HG02970 (cell line): Measurements from ENCODE around the gene CAMTA1.

Experiments used
- ATAC-seq: cut with Tn5 transposase; IDR thresholded peaks from one replicate; pipeline ENCODE4 v1.9.1; 2021; ENCODE audit warnings: mild to moderate bottlenecking, moderate library complexity, moderate number of reproducible peaks; ENCODE audit not compliant: unreplicated experiment, low FRiP score

Gene CAMTA1

DNA sequence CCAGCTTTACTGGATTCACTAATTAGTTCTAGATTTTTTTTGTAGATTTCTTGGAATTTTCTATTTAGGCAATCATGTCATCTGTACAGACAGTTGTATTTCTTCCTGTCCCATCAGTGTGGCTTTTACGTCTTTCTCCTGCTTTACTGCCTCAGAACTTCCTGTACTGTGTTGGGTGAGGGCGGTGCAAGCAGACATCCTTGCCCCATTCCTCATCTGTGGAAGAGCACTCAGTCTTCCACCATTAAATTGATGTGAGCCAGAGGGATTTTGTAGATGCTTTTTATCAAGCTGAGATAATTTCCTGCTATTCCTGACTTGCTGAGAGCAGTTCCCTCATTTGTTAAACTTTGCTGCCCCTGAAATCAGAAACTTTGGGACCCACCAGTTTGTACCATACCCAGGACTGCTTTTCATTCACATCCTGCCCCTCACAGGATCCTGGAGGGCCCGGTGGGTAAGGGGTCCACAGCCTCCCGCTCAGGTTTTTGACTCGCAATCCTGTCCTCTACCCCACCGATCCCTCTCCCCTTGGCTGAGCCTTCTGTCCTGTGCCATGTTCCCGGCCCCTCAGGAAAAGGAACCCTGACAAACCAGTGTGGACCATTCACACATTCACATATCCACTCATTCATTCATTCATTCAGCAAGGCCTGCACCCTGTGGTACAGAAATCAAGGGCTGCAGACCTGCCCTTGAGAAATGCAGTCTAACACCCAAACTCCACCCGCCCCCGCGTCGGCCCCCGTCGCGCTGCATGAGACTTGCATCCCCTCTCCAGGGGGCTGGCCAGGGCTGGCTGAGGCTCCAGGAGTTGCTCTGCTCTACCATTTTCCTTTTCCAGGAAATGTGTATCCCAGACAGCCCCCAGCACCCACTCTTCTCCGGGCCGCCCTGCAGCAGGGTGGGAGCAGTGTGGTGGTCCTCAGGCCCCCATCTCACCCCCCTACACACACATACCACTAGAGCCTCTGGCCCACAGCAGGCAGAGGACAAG, 739.4 kb downstream of the CAMTA1 start:
- ATAC-seq = no peak

DNA sequence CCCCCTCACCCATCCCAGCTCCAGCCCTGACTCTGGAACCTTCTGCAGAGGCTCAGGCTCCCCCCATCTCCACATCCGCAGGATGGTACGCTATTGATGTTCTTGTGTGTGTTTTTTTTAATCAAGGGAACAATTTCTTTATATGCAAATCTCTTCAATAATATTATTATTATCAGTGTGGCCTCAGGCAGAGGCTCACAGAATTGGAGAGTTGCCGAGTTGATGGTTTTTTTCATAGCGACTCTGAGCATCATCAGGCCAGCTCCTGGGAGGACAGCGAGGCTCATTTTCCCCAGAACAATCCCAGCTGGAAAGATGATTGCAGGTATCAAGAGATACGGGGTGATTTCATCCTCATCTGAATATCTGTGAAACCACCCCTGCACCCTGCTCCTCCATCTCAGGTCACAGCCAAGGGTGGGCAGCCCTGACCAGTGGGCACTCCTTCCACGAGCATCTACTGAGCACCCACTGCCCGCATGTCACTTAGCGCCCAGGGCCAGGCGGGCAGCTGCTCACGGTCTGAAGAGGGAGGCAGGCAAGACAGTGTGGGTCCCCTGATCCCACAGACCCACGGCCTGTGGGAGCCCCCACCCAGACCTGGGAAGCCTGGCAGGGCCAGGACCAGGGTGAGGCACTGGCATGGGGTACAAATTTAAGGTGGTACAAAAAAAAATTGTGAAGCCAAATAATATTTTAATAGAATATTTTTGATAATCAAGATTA, 740.2 kb downstream of the CAMTA1 start:
- no peak for ATAC-seq

DNA sequence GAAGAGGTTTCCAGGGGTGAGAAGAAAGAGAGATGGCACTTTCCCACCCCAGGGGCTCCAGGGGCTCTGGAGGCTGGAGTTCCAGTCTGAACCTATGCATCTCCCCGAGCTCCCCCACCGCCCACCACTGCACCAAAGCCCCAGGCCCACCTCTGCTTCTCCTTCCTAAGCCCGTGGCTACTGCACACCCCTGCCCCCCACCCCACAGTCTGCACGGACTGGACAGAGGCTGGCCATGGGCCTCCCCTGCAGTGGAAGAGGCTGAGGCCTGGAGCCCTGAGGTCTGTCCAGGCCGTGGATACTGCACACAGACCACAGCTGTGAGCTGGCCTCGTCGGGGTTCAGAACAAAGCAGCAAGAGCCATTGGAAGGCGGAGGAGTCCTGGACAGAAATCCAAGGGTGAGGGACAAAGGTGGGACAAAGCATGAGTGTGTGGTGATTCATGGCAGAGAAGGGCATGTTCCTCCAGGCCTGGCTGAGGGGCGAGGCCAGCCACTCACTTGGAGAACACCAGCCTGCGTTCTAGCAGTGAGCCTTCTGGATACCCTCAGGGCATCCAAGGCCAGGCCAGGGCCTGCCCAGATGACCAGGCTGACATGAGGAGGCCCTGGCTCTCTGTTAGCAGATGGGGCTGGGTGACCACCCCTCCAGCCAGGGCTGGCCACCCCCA, 741.1 kb downstream of the CAMTA1 start:
- no peak for ATAC-seq

DNA sequence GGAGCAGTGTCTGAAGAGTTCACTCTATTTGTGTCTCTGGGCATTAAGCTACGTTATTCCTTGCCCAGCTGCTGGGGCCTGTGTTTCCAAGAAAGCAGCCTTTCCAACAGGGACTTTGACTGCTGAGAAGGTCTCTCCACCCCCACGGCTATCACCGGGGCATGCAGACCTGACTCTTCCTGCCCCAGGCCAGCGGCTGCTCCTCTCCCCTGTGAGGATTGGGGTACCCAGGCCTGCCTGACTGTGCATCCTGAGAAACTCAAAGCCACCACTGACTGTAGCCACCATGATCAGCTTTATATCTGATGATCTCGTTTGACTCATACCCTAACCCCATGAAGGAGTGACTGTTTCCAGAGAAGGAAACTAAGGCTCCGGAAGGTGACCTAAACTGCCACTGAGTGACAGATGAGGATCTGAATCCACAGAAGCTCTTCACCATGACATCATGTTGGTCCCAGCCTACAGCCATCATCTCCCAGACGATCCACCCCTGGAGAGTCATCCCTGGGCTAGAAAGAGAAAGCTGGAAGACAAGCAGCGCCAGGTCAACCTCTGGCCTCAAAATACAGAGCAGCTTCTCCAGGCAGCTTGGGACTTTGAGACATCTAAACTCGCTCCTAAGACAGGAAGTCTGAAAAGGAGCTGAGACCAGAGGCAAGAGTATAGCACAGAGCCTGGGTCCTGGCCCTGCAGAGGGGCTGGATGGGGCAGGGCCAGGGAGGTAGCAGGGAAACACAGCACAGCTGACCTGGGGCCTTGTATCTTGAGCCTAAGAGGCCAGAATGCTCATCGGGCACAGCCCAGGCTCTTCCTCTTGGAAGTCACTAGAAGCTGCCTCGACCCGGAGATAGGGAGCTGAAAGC, 741.8 kb downstream of the CAMTA1 start:
- no peak for ATAC-seq

DNA sequence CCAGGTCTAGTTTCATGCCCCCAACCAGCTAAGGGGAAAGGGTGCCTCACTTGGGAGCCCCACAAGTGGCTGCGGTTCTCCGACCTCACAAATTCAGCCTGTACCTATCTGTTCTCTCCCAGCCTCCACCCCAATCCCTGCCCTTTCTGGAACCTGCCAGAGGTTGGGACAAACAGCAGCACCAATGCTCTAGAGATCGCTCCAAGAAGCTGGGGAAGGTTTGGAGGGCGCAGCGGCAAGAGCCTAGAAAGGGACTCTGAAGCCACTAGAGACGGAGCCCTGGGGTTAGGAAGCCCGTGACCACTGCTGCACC, 742.4 kb downstream of the CAMTA1 start:
- no peak for ATAC-seq

DNA sequence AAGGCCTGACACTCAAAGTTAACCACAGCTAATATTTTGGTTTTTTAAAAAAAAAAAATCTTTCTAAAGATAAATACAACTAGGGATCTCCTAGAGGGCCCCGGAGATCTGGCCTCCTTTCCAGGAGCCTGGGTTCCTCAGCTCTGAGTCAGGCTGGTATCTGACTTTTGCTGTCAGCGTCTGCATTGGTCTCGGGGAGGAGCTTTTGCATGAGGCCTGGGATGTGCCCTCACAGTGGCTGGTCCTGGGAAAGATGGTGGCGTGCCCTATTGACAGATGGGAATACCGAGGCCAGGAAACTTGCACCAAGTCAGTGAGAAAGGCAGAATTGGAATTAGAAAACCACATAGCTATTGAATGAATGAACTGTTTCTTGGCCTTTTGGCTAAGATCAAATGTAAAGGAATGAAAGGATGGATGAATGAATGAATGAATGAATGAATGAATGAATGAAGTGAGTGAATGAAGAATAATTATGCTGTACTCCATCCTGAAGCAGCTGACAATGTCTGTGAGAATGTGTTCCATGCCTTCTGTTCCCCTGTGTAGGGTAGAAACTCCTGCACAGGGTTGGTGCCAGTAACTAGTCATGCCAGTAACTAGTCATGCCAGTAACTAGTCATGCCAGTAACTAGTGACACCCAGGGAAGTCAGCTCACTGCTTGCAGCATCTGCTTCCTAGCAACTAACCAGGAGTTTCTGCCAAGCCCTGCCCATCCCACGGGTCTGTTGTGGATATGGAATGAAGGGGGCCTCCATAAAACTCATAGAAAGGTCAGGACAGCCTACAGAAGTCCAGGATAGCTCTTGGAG, 743.3 kb downstream of the CAMTA1 start:
- ATAC-seq = no peak

DNA sequence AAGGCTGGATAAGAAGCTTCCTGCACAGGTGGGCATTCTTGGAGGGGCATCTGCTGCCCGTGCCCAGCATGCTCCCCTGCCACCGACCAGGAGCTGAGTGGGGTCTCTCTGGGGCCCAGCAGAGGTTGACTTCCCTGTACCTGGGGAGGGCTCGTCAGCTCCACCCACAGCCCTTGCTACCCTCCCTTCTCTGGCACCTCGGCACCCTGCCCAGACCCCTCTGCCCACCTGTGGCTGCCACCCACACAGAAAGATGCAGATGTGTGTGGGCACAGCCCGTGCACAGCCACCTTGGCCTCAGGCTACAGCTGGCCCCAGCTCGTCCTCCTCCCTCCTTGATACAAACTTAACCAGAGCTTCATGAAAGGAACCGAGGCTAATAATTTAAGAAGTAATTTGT, 744.7 kb downstream of the CAMTA1 start:
- no peak for ATAC-seq

DNA sequence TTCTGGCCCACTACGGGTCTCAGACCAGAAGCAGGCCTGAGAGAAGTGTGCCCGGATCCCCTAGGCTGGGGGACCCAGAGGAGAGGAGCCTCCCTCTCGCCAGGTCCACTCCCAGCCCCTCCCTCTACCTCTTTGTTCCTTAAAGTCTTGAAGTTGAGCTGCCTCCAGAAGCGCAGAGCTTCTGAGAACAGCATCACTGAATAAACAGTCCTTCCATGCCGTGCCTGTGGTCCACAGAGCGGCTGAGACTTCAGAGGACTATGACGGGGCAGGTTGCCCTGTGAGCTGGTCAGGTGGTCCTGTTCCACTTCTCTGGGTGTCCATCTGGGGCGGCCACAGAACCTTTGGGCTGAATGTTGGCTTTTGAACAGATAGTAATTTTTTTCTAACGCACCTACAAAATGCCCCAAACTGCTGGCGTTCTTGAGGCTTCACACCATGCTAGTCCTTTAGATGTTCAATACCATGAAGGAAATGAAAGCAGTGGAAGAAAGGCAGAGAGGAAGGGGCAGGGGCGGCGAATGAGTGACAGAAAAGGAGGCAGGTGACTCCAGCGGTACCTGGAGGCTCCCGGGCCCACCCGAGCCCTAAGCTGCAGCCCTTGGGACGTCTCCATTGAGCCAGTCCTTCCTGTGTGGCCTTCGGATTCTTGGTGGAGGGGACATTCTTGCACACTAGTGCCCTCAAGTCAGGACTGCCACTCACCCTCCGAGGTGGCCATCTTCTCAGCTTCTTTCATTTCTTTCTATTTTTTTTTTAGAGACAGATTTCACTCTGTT, 746.5 kb downstream of the CAMTA1 start:
- ATAC-seq = no peak

DNA sequence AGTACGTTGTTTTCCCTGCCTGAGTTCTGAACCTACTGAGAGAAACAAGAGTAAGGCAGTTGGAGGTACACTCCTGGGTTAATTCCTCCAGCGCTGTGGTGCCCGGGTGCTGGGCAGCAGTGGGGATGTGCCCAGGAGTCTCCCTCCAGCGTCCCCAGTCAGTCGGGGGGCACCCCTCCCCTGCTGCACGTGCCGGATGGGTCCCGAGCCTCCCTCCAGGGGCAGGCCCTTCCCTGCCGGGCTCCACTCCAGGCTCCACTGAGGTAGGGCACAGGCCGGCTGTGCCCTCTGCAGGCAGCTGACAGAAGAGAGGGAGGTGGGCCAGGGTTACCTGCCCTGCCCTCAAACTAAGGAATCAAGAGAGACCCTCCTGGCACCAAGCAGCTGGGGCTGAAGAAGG, 747.8 kb downstream of the CAMTA1 start:
- no peak for ATAC-seq

DNA sequence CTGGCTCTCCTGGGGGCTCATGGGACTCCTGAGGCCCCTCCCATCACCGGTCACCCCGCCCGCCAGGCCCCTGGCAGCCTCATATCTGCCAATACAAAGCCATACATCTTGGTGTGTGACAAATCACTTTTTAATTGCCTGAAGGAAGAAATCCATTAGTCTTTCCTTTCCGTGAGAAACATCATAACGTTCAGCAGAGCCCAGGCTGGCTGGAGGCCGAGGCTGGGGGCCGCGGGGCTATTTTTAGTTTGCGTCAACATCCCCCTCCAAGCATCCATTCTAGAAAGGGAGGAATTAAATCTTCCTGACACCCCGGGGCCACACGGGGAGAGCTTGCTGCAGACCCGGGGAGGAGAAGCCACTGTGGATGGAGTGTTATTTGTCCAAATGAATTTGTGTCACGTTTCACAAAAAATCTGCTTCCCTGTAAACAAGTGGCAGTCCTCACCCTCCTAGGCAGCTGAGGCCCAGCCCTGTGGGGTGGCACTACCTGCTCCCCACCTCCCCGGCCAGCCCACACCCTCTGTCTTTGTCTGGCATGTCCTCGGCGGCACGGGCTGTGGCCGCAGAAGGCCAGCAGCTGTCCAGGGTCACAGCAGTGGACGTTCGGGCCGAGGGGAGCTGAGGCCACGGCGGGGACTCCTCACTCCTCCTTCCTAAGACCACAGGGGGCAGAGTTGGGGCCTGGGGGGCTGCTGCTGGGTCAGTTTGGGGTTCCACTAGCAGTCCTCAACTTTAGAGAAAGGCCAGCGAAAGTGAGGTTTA, 749.0 kb downstream of the CAMTA1 start:
- ATAC-seq = no peak

DNA sequence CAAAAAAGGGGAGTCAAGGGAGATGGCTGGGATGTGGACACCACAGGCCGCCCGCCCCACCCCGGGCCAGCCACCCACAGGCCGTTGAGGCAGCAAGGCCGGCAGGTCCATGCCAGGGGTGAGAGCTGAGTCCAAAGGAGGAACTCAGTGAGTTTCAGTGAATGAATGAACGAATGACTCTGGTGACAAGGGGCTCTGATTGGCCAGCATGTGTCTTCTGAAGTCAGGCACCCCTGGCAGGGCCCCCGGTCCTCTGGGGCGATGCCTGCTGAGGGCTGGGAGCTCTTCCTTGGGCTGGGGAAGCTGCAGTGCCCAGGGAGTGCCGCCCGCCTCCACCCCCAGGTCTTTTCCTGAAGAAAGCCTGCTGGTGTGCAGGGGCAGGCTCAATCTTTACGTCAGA, 749.8 kb downstream of the CAMTA1 start:
- no peak for ATAC-seq

DNA sequence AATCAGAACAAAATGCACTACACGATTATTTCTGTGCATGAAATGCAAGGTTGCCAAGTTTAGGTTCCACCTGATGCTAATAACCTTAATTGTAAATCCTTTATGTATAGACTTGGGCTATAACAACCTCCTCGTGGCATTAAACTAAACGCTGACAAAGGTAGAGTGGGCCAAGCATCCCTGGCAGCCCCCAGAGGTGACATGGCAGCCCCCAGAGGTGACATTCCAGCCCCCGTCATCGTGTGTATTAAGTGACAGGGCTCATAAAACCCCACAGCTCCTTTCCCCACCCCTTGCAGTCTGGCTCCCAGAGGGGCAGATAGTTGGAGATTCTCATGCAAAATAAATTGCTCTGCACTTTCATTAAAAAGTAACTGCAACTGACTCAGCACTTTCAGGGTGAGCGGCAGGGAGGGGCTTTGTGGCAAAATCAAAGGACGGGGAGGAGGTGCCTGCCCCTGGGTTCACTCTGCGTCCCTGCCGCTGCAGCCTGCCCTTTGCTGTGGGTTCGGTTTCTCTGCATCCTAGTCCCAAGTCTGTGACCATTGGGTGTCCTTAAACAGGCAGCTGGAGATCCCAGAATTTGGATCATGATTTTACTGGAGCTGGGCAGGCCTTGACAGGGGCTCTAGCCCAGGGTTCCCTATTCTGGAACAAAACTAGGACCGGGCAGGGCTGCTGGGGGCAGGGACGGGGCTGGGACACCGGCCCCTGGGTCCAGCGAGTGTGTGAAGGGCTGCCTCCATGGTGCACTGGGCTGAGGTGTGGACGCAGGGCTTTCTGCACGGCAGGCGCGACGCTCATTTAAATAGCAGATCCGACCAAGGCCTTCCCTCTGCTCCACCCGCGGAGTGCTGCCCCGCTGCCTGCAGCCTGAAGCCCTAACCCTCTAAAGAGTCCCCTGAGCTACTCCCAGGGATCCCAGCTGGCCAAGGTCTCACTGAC, 751.0 kb downstream of the CAMTA1 start:
- no peak for ATAC-seq

DNA sequence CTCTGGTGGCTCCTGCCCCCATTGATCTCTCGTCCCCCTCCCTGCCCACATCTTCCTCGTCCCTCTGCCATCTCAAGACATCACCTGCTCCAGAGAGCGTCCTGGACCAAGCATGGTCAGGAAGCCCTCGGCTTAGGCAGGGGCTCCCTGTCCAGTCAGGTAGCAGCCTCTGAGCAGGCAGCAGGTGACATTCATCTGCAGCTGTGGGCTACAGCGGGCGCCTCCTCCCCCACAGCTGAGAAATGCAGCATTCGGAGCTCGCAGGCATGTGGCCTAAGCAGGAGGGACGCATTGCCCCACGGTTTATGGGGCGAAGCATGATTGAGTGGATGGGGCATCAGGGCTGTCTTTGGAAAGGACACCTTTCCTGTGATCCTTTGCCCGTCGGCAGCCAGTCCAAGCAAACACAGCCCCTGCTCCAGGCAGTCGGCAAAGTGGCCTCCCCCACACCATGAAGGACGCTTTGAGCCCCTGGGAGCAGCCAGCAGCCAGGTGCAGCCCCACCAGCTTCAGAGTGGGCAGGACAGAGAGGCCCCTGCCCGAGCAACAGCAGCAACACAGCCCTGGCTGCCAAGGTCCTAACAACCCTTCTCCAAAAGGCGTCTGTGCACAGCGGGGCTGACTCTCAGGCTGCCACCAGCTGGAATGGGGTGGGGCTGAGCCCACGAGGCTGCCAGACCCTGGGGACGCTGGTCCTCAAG, 751.8 kb downstream of the CAMTA1 start:
- ATAC-seq = no peak

DNA sequence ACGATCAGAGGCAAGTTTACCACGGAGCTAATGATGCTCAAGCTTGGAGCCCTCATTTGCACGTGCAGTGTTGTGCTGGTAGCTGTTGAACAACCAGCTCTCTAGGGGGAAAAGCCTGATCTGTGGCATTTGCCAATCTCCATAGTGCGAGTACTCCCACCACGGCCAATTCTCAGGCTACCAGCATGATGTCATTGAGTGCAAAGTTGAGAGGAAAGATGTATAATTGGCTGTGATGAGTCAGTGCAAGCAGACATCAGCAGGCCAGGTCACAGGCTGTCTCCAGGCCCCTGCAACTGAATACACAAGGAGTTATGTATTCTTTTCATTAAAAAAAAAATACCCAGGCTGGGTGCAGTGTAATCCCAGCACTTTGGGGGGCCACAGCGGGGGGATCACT, 752.8 kb downstream of the CAMTA1 start:
- no peak for ATAC-seq

DNA sequence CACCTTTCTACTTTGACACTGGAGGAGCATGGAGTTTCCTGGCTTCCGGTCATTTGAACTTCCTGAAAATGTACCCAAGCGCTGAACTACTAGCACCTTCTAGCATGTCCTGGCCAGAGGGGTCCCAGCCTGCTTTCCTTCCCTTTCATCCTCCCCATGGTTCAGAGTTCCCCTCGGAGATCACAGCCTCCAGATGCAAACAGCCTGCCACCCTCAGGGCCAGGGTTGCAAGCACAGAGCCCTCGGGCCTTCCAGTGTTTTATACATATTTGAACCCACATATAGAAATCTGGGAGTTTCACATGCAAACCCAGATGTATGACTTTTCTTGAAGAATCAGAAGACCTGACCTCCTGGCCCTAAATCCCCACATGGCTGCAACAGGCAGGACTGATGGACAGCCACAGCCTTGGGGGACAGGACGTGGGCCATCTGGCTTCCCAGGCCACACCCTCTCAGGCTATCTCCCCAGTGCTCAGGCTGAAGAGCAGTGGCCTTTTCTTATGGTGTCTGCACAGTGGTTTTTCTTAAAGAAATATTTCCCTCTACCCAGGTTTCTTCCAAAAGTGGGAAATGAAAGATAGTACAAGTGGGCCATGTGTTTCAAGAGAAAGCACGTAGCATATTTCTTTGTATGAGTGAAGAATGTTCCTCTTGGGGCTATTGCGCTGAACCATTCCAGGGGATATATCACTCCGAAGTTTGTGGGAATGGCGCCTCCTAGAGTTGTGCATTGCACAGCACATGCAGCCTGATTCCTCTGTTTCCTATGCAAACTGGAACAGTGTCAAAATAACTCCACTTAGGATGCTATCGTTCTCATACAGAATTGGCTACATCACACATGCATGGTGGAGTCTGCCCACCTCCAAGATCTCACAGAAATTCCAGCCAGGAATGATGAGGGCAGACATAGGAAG, 753.9 kb downstream of the CAMTA1 start:
- no peak for ATAC-seq
